GM12873 (cell line): Measurements from ENCODE around the gene DNAH3.

Source experiments
- CTCF ChIP-seq: IDR thresholded peaks from 2 replicates; pipeline ENCODE4 v1.5.1; 2012; ENCODE audit warnings: low read depth, mild to moderate bottlenecking, moderate library complexity, low read length, control low read depth; ENCODE audit not compliant: insufficient read depth; ENCODE audit errors: missing control alignments

Gene DNAH3

GRCh38 chr16:20984019-20984418, 166.6 kb downstream of the DNAH3 start:
- TF ChIP-seq CTCF: no peak

- TF ChIP-seq CTCF: no peak
Observed at GRCh38 chr16:20976576-20976975, 174.1 kb downstream of the DNAH3 start.

GRCh38 chr16:20971401-20971800, 179.2 kb downstream of the DNAH3 start:
- no peak for TF ChIP-seq CTCF

GRCh38 chr16:20969386-20969785, 181.3 kb downstream of the DNAH3 start:
- TF ChIP-seq CTCF: no peak

- TF ChIP-seq CTCF: no peak
Observed at GRCh38 chr16:20968765-20969164, 181.9 kb downstream of the DNAH3 start.

- no peak for TF ChIP-seq CTCF
Observed at GRCh38 chr16:20960899-20961298, 189.7 kb downstream of the DNAH3 start.

- no peak for TF ChIP-seq CTCF
Observed at GRCh38 chr16:20957153-20957552, 193.5 kb downstream of the DNAH3 start.

- TF ChIP-seq CTCF: no peak
Observed at GRCh38 chr16:20956319-20956718, 194.3 kb downstream of the DNAH3 start.
